Peyer's patch (tissue), 4 donors: Measurements from ENCODE around the gene SUGP1. TPM values are rescaled to one million over a fixed set of nuclear protein-coding genes. Genes with fewer than 3 reads are reported as not detected.

ENCODE experiments used
- DNase-seq, 3 donors: peaks; one replicate each; pipeline ENCODE4 v3.0.0-alpha.2; 2017 to 2019
- H3K27ac ChIP-seq, 4 donors: fragments of 200-600 bp; sonication (generic); one replicate each; pipeline ENCODE4 v1.5.1; 2016 to 2019
- H3K27me3 ChIP-seq, 2 donors: fragments of 200-600 bp; sonication (generic); one replicate each; pipeline ENCODE4 v1.5.1; 2019
- H3K36me3 ChIP-seq, 3 donors: fragments of 200-600 bp; sonication (generic); one replicate each; pipeline ENCODE4 v1.5.1; 2016 to 2019
- H3K4me1 ChIP-seq, 4 donors: fragments of 200-600 bp; sonication (generic); one replicate each; pipeline ENCODE4 v1.5.1; 2016 to 2019
- H3K4me3 ChIP-seq, 4 donors: fragments of 200-600 bp; sonication (generic); 1 replicate in 3 of 4; 2 replicates in 1 of 4; pipeline ENCODE4 v1.5.1; 2016 to 2019; ENCODE audit warnings: mild to moderate bottlenecking in 1 of 4
- H3K9me3 ChIP-seq, 4 donors: fragments of 200-600 bp; sonication (generic); one replicate each; pipeline ENCODE4 v1.5.1; 2016 to 2019; ENCODE audit warnings: mild to moderate bottlenecking in 1 of 4
- POLR2A ChIP-seq, 2 donors: fragments of 450-650 bp; IDR thresholded peaks; one replicate each; pipeline ENCODE4 v1.5.1; 2017; ENCODE audit warnings: antibody characterized with exemption in 2 of 2, mild to moderate bottlenecking in 2 of 2, moderate library complexity in 2 of 2
- total RNA-seq, 4 donors: library from RNA; depleted of rRNA; stranded (reverse); fragments of >200 nt; gene quantifications; one replicate each; pipeline ENCODE4 v1.1.0, GENCODE V29; 2016
- TF ChIP-seq, protein P1 (sequence below), 6 experiments: fragments of 450-650 bp in 4 of 6; fragments of 200-600 bp in 2 of 6; sonication (generic) in 1 of 6; IDR thresholded peaks; one replicate each; pipeline ENCODE4 v1.5.1; 2017 to 2019; ENCODE audit warnings: antibody characterized with exemption in 6 of 6, mild to moderate bottlenecking in 3 of 6, moderate library complexity in 1 of 6

The SUGP1 gene
- total RNA-seq, 4 donors from 2014 or later = 49.5 to 58.6 (median 55.2) TPM

DNA sequence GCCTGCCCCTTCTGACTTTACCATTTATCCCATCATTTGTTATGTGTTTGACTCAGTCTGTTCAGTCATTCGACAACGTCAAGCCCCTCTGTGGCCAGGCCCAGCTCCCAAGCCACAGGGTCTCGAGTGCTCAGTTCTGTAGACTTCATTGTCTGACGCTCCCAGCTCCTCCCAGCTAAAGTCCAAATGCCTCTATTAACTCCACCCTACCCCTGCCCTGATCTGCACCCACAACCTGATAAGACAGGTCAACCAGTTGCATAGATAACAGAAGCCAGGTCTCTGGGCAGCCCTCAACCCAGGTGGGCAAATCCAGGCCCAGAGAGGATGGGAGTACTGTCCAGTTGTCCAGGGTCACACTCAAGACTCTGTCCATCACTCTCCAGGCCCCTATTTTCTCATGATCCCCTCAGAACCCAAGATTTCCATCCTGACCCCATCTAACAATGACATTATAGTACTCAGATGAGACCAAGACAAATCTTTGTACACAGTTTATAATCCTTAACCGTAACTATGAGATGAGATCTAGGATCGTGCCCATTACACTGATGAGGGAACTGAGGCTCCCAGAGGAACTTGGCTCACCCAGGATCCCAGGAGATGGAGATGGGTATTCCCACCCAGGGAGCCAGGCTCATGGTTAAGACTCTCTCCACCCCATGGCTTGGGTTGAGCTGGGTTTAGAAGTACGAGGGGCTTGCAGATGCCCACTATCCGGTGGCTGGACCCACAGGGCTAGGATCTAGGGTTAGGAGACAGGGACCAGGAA, 48.3 kb downstream of the SUGP1 start:
- Histone ChIP-seq H3K4me1 (peaks cover 0 to 27% (median 5%) of the 10 kb centered on the region in 4 donors), H3K36me3 (peaks cover 0 to 31% (median 0%) of the 10 kb centered on the region in 3 donors), H3K9me3 (no peaks in the 10 kb centered on the region), H3K27ac (peak overlapping the region in 3 of 4 donors; percentile 85 to 95 (median 88)), H3K4me3 (peak overlapping the region in 3 of 4 donors; percentile 45 to 78 (median 63)), H3K27me3 (no peaks in the 10 kb centered on the region)
- TF ChIP-seq, protein P1, sequence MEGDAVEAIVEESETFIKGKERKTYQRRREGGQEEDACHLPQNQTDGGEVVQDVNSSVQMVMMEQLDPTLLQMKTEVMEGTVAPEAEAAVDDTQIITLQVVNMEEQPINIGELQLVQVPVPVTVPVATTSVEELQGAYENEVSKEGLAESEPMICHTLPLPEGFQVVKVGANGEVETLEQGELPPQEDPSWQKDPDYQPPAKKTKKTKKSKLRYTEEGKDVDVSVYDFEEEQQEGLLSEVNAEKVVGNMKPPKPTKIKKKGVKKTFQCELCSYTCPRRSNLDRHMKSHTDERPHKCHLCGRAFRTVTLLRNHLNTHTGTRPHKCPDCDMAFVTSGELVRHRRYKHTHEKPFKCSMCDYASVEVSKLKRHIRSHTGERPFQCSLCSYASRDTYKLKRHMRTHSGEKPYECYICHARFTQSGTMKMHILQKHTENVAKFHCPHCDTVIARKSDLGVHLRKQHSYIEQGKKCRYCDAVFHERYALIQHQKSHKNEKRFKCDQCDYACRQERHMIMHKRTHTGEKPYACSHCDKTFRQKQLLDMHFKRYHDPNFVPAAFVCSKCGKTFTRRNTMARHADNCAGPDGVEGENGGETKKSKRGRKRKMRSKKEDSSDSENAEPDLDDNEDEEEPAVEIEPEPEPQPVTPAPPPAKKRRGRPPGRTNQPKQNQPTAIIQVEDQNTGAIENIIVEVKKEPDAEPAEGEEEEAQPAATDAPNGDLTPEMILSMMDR (IDR thresholded peaks at IDR 0.05) = no peak
- TF ChIP-seq POLR2A (IDR thresholded peaks at IDR 0.05) = peak; percentile 44 to 86
- peak in 2 of 3 donors; percentile 62 to 79 for DNase-seq

DNA sequence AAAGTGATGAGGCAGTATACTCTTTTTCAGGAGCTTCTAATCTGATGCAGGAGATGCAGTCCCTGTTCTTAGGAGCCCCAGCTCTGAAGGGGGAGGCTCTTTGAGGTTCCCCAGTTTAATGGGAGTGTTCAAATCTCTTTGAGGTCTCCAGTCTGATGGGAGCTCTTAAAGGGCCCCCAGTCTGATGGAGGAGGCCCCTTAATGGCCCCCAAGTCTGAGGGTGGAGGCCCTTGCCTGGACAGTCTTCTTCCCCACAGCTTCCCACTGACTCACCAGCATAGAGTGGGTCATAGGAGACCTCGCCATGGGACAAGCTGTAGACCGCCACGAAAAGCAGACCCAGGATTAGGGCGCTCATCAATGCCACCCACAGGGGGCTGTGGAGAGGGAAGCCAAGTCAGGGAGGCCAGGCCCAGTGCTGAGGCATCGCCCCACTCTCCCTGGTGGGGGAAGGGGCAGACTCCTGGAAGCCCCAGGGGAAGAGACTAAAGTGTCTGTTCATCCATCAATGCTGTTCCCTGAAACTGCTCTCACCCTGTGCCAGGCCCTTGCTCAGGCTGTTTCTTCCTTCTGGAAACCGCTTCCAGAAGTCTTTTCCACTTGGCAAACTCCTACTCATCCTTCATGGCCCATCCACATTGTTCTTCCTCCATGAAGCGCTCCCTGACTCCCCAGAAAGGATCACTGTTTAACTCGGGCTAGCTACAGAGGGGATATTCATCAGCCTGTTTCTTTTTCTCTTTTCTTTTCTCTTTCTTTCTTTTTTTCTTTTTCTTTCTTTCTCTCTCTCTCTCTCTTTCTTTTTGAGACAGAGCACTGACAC, 49.3 kb downstream of the SUGP1 start:
- Histone ChIP-seq H3K27ac (peak overlapping the region in 3 of 4 donors; percentile 85 to 95 (median 88)), H3K4me3 (peak overlapping the region in 2 of 4 donors; percentile 63 to 78), H3K4me1 (peaks cover 0 to 27% (median 5%) of the 10 kb centered on the region in 4 donors), H3K27me3 (no peaks in the 10 kb centered on the region), H3K36me3 (peaks cover 0 to 29% (median 0%) of the 10 kb centered on the region in 3 donors), H3K9me3 (no peaks in the 10 kb centered on the region)
- no peak for TF ChIP-seq POLR2A (IDR thresholded peaks at IDR 0.05)
- TF ChIP-seq, protein P1 (IDR thresholded peaks at IDR 0.05) = no peak
- DNase-seq = no peak

DNA sequence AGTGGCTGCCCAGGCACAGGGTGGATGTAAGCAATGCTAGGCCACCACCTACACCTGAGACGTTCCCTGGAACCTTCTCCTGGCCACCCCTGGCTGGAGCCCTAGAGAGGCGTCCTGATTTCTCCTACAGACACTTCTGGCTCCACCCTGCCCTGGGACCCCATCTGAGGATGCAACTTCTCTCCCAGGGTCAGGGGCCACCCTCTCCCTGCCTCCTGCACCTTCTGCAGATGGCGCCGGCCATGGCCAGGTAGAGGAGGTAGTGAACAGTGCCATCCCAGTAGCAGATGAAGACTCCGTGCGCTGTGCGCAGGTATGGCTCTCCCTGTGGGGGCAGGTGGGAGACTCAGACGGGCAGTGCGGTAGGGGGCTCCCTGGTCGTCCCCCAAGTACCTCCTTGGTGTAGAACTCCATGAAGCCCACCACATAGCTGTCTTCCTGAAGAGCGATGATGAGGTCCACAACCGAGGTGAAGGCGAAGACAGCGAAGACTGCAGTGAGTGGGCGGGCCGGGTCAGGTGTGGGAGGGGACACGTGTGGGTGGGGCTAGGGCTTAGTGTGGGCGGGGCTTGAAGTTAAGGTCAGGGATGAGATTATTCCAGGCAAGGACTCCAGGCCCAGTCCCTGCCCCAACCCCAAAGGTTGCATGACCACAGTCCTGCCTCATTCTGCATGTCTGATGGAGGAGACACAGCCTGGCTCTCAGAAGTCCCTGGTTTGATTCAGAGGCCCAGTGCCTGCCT, 50.2 kb downstream of the SUGP1 start:
- H3K4me1 ChIP-seq = peaks cover 0 to 19% (median 5%) of the 10 kb centered on the region in 4 donors
- H3K4me3 ChIP-seq = no peak overlapping the region
- H3K27me3 ChIP-seq = no peaks in the 10 kb centered on the region
- H3K36me3 ChIP-seq = peaks cover 0 to 23% (median 0%) of the 10 kb centered on the region in 3 donors
- H3K27ac ChIP-seq = no peak overlapping the region
- TF ChIP-seq, protein P1 (IDR thresholded peaks at IDR 0.05) = no peak
- TF ChIP-seq POLR2A (IDR thresholded peaks at IDR 0.05) = no peak
- no peaks in the 10 kb centered on the region for H3K9me3 ChIP-seq
- peak in 1 of 3 donors; percentile 53 for DNase-seq

DNA sequence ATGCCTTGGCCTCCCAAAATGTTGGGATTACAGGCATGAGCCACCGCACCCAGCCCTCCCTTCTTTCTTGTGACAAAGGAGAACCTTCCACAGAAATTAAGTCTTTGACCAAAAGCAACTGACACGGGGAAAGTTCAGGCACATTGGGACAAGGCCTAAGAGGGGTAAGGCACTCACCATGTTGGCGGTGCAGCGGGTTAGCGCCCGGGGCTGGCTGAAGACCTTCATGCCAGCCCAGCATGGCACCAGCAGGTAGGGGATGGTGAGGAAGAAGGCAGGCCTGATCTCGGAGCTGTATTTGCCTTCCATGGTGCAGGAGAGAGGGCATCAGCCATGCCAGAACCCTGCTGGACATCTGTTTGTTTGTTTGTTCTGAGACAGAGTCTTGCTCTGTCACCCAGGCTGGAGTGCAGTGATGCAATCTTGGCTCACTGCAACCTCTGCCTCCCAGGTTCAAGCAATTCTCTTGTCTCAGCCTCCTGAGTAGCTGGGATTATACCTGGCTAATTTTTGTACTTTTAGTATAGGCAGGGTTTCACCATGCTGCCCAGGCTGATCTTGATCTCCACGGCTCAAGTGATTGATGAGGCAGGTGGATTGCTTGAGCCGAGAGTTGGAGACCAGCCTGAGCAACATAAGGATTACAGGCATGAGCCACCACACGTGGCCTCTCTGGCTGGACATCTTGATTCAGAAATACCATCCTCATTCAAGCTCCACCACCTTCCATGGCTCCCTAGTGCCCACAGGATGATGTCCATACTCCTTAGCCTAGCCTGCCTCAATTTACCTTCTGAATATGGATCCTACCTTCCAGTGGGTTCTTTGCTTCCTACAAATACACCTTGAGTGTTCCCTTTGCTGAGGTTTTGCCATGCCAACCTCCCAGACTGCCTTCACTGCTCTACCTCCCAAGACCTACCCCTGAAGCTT, 51.6 kb downstream of the SUGP1 start:
- H3K9me3 ChIP-seq = no peaks in the 10 kb centered on the region
- H3K27ac ChIP-seq = no peak overlapping the region
- no peaks in the 10 kb centered on the region for H3K27me3 ChIP-seq
- peaks cover 0 to 7% (median 4%) of the 10 kb centered on the region in 4 donors for H3K4me1 ChIP-seq
- DNase-seq = no peak
- no peak overlapping the region for H3K4me3 ChIP-seq
- H3K36me3 ChIP-seq = peaks cover 0 to 23% (median 0%) of the 10 kb centered on the region in 3 donors
- TF ChIP-seq, protein P1 (IDR thresholded peaks at IDR 0.05) = no peak
- TF ChIP-seq POLR2A (IDR thresholded peaks at IDR 0.05) = no peak
